HL-60 (cell line): ENCODE data around the gene DMD.

Experiments used
- DNase-seq, 2 experiments: peaks; one replicate each; pipeline ENCODE4 v3.0.0-alpha.2; 2010 to 2020; ENCODE audit warnings: low read depth in 1 of 2, low spot score in 1 of 2
- H3K27ac ChIP-seq: fragments of 250-450 bp; sonication (Bioruptor Pico); replicated peaks from 2 replicates; pipeline ENCODE4 v1.5.1; 2020; ENCODE audit warnings: mild to moderate bottlenecking, moderate library complexity
- H3K27me3 ChIP-seq: fragments of 250-450 bp; sonication (Bioruptor Pico); 2 replicates; pipeline ENCODE4 v1.5.1; 2021; ENCODE audit warnings: mild to moderate bottlenecking, moderate library complexity; ENCODE audit not compliant: insufficient read depth, poor library complexity, severe bottlenecking
- H3K4me3 ChIP-seq: replicated peaks from 2 replicates; pipeline ENCODE4 v1.5.1; 2011; ENCODE audit warnings: mild to moderate bottlenecking, control low read depth, low read length; ENCODE audit not compliant: insufficient read depth
- GABPA ChIP-seq: IDR thresholded peaks from 2 replicates; pipeline ENCODE4 v1.6.1; 2012; ENCODE audit warnings: low read depth
- POLR2AphosphoS5 ChIP-seq: IDR thresholded peaks from 2 replicates; pipeline ENCODE4 v1.6.1; 2012; ENCODE audit warnings: low read depth
- SPI1 ChIP-seq: IDR thresholded peaks from 2 replicates; pipeline ENCODE4 v1.6.1; 2012; ENCODE audit warnings: low read depth, mild to moderate bottlenecking, borderline replicate concordance
- TF ChIP-seq, protein P1 (sequence below): IDR thresholded peaks from one replicate; pipeline ENCODE4 v1.5.1; 2011; ENCODE audit warnings: low read length, control low read depth, inconsistent platforms; ENCODE audit not compliant: insufficient read depth
- TF ChIP-seq, protein P2 (sequence below): IDR thresholded peaks from 2 replicates; pipeline ENCODE4 v1.6.1; 2012; ENCODE audit warnings: low read depth; ENCODE audit not compliant: insufficient replicate concordance

Gene DMD

GRCh38 chrX:32010212-32010611 lies 1201.1 kb downstream of the DMD start:
- TF ChIP-seq, protein P1, sequence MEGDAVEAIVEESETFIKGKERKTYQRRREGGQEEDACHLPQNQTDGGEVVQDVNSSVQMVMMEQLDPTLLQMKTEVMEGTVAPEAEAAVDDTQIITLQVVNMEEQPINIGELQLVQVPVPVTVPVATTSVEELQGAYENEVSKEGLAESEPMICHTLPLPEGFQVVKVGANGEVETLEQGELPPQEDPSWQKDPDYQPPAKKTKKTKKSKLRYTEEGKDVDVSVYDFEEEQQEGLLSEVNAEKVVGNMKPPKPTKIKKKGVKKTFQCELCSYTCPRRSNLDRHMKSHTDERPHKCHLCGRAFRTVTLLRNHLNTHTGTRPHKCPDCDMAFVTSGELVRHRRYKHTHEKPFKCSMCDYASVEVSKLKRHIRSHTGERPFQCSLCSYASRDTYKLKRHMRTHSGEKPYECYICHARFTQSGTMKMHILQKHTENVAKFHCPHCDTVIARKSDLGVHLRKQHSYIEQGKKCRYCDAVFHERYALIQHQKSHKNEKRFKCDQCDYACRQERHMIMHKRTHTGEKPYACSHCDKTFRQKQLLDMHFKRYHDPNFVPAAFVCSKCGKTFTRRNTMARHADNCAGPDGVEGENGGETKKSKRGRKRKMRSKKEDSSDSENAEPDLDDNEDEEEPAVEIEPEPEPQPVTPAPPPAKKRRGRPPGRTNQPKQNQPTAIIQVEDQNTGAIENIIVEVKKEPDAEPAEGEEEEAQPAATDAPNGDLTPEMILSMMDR = no peak
- TF ChIP-seq POLR2AphosphoS5 (no peak), SPI1 (no peak), GABPA (no peak)
- TF ChIP-seq, protein P2, sequence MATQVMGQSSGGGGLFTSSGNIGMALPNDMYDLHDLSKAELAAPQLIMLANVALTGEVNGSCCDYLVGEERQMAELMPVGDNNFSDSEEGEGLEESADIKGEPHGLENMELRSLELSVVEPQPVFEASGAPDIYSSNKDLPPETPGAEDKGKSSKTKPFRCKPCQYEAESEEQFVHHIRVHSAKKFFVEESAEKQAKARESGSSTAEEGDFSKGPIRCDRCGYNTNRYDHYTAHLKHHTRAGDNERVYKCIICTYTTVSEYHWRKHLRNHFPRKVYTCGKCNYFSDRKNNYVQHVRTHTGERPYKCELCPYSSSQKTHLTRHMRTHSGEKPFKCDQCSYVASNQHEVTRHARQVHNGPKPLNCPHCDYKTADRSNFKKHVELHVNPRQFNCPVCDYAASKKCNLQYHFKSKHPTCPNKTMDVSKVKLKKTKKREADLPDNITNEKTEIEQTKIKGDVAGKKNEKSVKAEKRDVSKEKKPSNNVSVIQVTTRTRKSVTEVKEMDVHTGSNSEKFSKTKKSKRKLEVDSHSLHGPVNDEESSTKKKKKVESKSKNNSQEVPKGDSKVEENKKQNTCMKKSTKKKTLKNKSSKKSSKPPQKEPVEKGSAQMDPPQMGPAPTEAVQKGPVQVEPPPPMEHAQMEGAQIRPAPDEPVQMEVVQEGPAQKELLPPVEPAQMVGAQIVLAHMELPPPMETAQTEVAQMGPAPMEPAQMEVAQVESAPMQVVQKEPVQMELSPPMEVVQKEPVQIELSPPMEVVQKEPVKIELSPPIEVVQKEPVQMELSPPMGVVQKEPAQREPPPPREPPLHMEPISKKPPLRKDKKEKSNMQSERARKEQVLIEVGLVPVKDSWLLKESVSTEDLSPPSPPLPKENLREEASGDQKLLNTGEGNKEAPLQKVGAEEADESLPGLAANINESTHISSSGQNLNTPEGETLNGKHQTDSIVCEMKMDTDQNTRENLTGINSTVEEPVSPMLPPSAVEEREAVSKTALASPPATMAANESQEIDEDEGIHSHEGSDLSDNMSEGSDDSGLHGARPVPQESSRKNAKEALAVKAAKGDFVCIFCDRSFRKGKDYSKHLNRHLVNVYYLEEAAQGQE = no peak
- H3K27me3 ChIP-seq = no peaks in the 10 kb centered on the region
- no peak overlapping the region for H3K27ac ChIP-seq
- no peak overlapping the region for H3K4me3 ChIP-seq
- no peak for DNase-seq

- no peak overlapping the region for H3K27ac ChIP-seq
- no peak for TF ChIP-seq POLR2AphosphoS5
- TF ChIP-seq GABPA = no peak
- no peak for TF ChIP-seq SPI1
- TF ChIP-seq, protein P2 = no peak
- TF ChIP-seq, protein P1 = no peak
- no peak overlapping the region for H3K4me3 ChIP-seq
- DNase-seq = no peak
- H3K27me3 ChIP-seq = no peaks in the 10 kb centered on the region
Observed at GRCh38 chrX:31993637-31994036, 1217.7 kb downstream of the DMD start.

DNA sequence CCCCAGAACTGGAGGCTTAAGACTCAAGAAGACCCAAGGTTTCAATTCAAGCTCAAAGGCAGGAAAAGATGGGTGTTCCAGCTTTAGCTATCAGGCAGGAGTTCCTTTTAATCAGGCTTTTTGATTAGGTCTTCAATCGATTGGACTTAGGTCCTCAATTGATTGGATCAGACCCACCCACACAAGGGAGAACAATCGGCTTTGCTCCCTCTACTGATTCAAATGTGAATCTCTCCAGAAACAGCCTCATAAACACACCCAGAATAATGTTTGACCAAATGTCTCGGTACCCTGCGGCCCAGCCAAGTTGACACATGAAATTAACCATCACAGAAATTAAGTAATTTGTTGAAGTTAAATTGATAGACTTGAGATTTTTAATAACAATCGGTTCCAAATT lies 1222.4 kb downstream of the DMD start:
- Histone ChIP-seq H3K27me3 (no peaks in the 10 kb centered on the region), H3K4me3 (no peak overlapping the region), H3K27ac (no peak overlapping the region)
- no peak for DNase-seq
- TF ChIP-seq POLR2AphosphoS5 = no peak
- TF ChIP-seq SPI1 = no peak
- no peak for TF ChIP-seq GABPA

- TF ChIP-seq POLR2AphosphoS5 (no peak), GABPA (no peak), SPI1 (no peak)
- TF ChIP-seq, protein P1 = no peak
- TF ChIP-seq, protein P2 = no peak
- no peak for DNase-seq
- Histone ChIP-seq H3K27me3 (no peaks in the 10 kb centered on the region), H3K27ac (no peak overlapping the region), H3K4me3 (no peak overlapping the region)
Observed at GRCh38 chrX:31981546-31982062, 1229.7 kb downstream of the DMD start.
